SK-N-SH treated with all-trans-retinoic acid at 6 μM for 48 hours (cell line): ENCODE results near the gene CHMP1A.

Experiments used
- ATAC-seq: fragments of 200-7000 bp; cut with Tn5 transposase; 3 replicates; pipeline ENCODE4 v1.9.1; 2020; ENCODE audit warnings: mild to moderate bottlenecking, moderate library complexity
- ARNTL ChIP-seq: fragments of 450-650 bp; formaldehyde crosslinking; IDR thresholded peaks from 2 replicates; pipeline ENCODE4 v1.5.0; 2020; ENCODE audit warnings: low read depth, mild to moderate bottlenecking, moderate library complexity, borderline replicate concordance
- BACH2 ChIP-seq: fragments of 250-450 bp; sonication (Bioruptor Pico); IDR thresholded peaks from 2 replicates; pipeline ENCODE4 v1.9.0; 2021; ENCODE audit warnings: mild to moderate bottlenecking, borderline replicate concordance
- CSDC2 ChIP-seq: fragments of 250-450 bp; sonication (Bioruptor Pico); IDR thresholded peaks from 2 replicates; pipeline ENCODE4 v1.5.0; 2020; ENCODE audit warnings: mild to moderate bottlenecking, moderate library complexity
- ESRRG ChIP-seq: fragments of 250-450 bp; sonication (Bioruptor Pico); IDR thresholded peaks from 2 replicates; pipeline ENCODE4 v1.6.1; 2021; ENCODE audit warnings: mild to moderate bottlenecking
- GLIS3 ChIP-seq: fragments of 250-450 bp; sonication (Bioruptor Pico); IDR thresholded peaks from 2 replicates; pipeline ENCODE4 v1.5.0; 2020; ENCODE audit warnings: mild to moderate bottlenecking, moderate library complexity
- ISL1 ChIP-seq: fragments of 250-450 bp; sonication (Bioruptor Pico); IDR thresholded peaks from 2 replicates; pipeline ENCODE4 v2.1.2; 2022; ENCODE audit warnings: mild to moderate bottlenecking, moderate library complexity
- OSR1 ChIP-seq: fragments of 250-450 bp; sonication (Bioruptor Pico); IDR thresholded peaks from 2 replicates; pipeline ENCODE4 v1.8.0; 2022; ENCODE audit warnings: moderate library complexity, mild to moderate bottlenecking, inconsistent platforms
- PPARA ChIP-seq: fragments of 250-450 bp; sonication (Bioruptor Pico); IDR thresholded peaks from 2 replicates; pipeline ENCODE4 v1.5.0; 2020; ENCODE audit warnings: mild to moderate bottlenecking, borderline replicate concordance
- RARB ChIP-seq: fragments of 250-450 bp; sonication (Bioruptor Pico); IDR thresholded peaks from 2 replicates; pipeline ENCODE4 v1.8.0; 2021; ENCODE audit warnings: mild to moderate bottlenecking, moderate library complexity
- SNAI2 ChIP-seq: fragments of 250-450 bp; sonication (Bioruptor Pico); IDR thresholded peaks from 2 replicates; pipeline ENCODE4 v1.5.0; 2020; ENCODE audit warnings: mild to moderate bottlenecking, moderate library complexity
- TCF4 ChIP-seq: fragments of 250-450 bp; sonication (Bioruptor Pico); IDR thresholded peaks from 2 replicates; pipeline ENCODE4 v1.8.0; 2021; ENCODE audit warnings: mild to moderate bottlenecking, moderate library complexity, borderline replicate concordance
- ZC3H10 ChIP-seq: fragments of 250-450 bp; sonication (Bioruptor Pico); IDR thresholded peaks from 2 replicates; pipeline ENCODE4 v1.5.1; 2021; ENCODE audit warnings: mild to moderate bottlenecking, moderate library complexity
- ZFP3 ChIP-seq: fragments of 250-450 bp; sonication (Bioruptor Pico); IDR thresholded peaks from 2 replicates; pipeline ENCODE4 v1.5.0; 2020; ENCODE audit warnings: mild to moderate bottlenecking, moderate library complexity
- ZFP30 ChIP-seq: fragments of 450-650 bp; formaldehyde crosslinking; IDR thresholded peaks from 2 replicates; pipeline ENCODE4 v1.5.0; 2022; ENCODE audit warnings: mild to moderate bottlenecking, moderate library complexity
- ZNF565 ChIP-seq: fragments of 450-650 bp; formaldehyde crosslinking; conservative IDR thresholded peaks from 2 replicates; pipeline ENCODE4 v1.5.0; 2020; ENCODE audit warnings: low read depth, mild to moderate bottlenecking, moderate library complexity
- ZNF70 ChIP-seq: fragments of 450-650 bp; formaldehyde crosslinking; IDR thresholded peaks from 2 replicates; pipeline ENCODE4 v1.5.0; 2020; ENCODE audit warnings: mild to moderate bottlenecking, moderate library complexity
- ZNF8 ChIP-seq: fragments of 450-650 bp; formaldehyde crosslinking; IDR thresholded peaks from 2 replicates; pipeline ENCODE4 v1.5.0; 2020; ENCODE audit warnings: mild to moderate bottlenecking, moderate library complexity
- TF ChIP-seq, protein P1 (sequence below): fragments of 250-450 bp; sonication (Bioruptor Pico); IDR thresholded peaks from 2 replicates; pipeline ENCODE4 v1.5.1; 2020; ENCODE audit warnings: low read depth, mild to moderate bottlenecking, moderate library complexity
- TF ChIP-seq, protein P2 (sequence below): fragments of 250-450 bp; sonication (Bioruptor Pico); IDR thresholded peaks from 2 replicates; pipeline ENCODE4 v1.5.0; 2020; ENCODE audit warnings: mild to moderate bottlenecking, moderate library complexity
- TF ChIP-seq, protein P3 (sequence below): fragments of 250-450 bp; sonication (Bioruptor Pico); IDR thresholded peaks from 2 replicates; pipeline ENCODE4 v1.8.0; 2020; ENCODE audit warnings: mild to moderate bottlenecking, moderate library complexity, borderline replicate concordance
- TF ChIP-seq, protein P4 (sequence below): fragments of 250-450 bp; sonication (Bioruptor Pico); IDR thresholded peaks from 2 replicates; pipeline ENCODE4 v1.5.1; 2021; ENCODE audit warnings: mild to moderate bottlenecking, moderate library complexity

CHMP1A gene

DNA sequence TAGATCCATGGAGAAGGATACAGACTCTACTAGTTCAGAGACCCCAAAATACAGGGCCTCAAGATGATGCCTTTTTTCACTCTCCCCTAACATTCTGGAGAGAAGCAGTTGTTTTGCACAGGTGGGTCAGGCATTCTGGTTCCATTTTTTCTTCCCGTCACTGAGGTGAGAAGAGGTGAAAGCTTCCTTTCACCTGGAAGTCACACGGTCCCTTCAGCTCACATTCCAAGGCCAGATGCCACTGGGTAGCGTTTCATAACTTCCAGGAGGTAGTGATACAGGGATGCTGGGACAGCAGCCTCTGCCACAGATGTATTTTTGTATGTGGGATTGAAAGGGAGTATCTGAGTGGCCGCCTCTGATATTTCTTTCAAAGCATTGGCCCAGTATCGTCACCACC is 30.9 kb upstream of the CHMP1A start:
- ATAC-seq = no peak
- no peak for TF ChIP-seq ZNF8
- TF ChIP-seq ESRRG (CRISPR knock-in tag) = no peak
- TF ChIP-seq, protein P1, sequence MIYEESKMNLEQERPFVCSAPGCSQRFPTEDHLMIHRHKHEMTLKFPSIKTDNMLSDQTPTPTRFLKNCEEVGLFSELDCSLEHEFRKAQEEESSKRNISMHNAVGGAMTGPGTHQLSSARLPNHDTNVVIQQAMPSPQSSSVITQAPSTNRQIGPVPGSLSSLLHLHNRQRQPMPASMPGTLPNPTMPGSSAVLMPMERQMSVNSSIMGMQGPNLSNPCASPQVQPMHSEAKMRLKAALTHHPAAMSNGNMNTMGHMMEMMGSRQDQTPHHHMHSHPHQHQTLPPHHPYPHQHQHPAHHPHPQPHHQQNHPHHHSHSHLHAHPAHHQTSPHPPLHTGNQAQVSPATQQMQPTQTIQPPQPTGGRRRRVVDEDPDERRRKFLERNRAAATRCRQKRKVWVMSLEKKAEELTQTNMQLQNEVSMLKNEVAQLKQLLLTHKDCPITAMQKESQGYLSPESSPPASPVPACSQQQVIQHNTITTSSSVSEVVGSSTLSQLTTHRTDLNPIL = no peak
- TF ChIP-seq ARNTL (CRISPR knock-in tag) = no peak
- TF ChIP-seq CSDC2 (CRISPR knock-in tag) = no peak

DNA sequence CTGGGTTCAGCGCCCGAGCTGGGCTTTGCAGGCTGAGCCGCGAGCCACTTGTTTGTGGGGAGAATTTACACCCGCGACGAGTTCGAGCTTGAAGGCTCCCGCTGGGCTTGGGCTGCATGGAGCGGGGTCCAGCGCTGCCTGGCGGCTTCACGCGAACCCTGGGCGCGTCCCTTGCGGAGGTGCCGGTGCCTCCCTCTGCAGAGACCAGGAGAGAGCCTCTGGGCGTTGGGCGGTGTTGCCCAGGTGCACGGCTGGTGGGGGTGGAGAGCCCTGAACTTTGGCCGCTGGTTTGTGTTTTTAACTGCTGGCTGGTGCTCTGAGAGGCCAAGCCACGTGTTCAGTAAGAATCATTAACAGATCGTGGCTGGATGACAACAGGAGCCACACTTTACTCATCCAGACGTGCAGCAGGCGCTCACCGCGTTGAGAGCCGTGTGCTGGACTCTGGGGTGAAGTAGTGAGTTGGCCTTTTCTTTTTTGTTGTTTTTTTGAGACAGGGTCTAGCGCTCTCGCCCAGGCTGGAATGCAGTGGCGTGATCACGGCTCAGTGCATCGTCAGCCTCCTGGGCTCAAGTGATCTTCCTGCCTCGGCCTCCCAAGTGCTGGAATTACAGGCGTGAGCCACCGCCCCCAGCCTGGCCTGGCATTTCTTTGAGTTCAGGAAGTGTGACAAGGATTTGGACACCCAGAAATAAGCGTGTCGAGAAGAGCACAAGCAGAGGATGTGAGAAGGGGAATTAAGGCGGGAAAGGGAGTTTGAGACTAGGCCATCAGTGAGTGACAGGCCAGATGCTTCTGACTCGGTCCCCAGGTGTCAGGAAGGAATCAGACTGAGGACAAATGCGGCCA is 29.8 kb upstream of the CHMP1A start:
- ATAC-seq = peak; percentile 65
- TF ChIP-seq, protein P2, sequence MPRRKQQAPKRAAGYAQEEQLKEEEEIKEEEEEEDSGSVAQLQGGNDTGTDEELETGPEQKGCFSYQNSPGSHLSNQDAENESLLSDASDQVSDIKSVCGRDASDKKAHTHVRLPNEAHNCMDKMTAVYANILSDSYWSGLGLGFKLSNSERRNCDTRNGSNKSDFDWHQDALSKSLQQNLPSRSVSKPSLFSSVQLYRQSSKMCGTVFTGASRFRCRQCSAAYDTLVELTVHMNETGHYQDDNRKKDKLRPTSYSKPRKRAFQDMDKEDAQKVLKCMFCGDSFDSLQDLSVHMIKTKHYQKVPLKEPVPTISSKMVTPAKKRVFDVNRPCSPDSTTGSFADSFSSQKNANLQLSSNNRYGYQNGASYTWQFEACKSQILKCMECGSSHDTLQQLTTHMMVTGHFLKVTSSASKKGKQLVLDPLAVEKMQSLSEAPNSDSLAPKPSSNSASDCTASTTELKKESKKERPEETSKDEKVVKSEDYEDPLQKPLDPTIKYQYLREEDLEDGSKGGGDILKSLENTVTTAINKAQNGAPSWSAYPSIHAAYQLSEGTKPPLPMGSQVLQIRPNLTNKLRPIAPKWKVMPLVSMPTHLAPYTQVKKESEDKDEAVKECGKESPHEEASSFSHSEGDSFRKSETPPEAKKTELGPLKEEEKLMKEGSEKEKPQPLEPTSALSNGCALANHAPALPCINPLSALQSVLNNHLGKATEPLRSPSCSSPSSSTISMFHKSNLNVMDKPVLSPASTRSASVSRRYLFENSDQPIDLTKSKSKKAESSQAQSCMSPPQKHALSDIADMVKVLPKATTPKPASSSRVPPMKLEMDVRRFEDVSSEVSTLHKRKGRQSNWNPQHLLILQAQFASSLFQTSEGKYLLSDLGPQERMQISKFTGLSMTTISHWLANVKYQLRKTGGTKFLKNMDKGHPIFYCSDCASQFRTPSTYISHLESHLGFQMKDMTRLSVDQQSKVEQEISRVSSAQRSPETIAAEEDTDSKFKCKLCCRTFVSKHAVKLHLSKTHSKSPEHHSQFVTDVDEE (CRISPR knock-in tag) = no peak
- TF ChIP-seq SNAI2 (no peak), ZC3H10 (CRISPR knock-in tag) (no peak), TCF4 (CRISPR knock-in tag) (no peak), PPARA (CRISPR knock-in tag) (no peak), BACH2 (CRISPR knock-in tag) (no peak), ZNF8 (no peak), RARB (CRISPR knock-in tag) (no peak), ISL1 (no peak), ZFP30 (no peak), ZNF70 (CRISPR knock-in tag) (no peak), OSR1 (CRISPR knock-in tag) (no peak), ARNTL (CRISPR knock-in tag) (no peak), CSDC2 (CRISPR knock-in tag) (no peak), ZFP3 (CRISPR knock-in tag) (no peak), ZNF565 (CRISPR knock-in tag) (no peak), ESRRG (CRISPR knock-in tag) (no peak)
- TF ChIP-seq, protein P1 = no peak
- TF ChIP-seq, protein P3, sequence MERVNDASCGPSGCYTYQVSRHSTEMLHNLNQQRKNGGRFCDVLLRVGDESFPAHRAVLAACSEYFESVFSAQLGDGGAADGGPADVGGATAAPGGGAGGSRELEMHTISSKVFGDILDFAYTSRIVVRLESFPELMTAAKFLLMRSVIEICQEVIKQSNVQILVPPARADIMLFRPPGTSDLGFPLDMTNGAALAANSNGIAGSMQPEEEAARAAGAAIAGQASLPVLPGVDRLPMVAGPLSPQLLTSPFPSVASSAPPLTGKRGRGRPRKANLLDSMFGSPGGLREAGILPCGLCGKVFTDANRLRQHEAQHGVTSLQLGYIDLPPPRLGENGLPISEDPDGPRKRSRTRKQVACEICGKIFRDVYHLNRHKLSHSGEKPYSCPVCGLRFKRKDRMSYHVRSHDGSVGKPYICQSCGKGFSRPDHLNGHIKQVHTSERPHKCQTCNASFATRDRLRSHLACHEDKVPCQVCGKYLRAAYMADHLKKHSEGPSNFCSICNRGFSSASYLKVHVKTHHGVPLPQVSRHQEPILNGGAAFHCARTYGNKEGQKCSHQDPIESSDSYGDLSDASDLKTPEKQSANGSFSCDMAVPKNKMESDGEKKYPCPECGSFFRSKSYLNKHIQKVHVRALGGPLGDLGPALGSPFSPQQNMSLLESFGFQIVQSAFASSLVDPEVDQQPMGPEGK (CRISPR knock-in tag) = no peak
- TF ChIP-seq, protein P4, sequence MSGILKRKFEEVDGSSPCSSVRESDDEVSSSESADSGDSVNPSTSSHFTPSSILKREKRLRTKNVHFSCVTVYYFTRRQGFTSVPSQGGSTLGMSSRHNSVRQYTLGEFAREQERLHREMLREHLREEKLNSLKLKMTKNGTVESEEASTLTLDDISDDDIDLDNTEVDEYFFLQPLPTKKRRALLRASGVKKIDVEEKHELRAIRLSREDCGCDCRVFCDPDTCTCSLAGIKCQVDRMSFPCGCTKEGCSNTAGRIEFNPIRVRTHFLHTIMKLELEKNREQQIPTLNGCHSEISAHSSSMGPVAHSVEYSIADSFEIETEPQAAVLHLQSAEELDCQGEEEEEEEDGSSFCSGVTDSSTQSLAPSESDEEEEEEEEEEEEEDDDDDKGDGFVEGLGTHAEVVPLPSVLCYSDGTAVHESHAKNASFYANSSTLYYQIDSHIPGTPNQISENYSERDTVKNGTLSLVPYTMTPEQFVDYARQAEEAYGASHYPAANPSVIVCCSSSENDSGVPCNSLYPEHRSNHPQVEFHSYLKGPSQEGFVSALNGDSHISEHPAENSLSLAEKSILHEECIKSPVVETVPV (CRISPR knock-in tag) = no peak

DNA sequence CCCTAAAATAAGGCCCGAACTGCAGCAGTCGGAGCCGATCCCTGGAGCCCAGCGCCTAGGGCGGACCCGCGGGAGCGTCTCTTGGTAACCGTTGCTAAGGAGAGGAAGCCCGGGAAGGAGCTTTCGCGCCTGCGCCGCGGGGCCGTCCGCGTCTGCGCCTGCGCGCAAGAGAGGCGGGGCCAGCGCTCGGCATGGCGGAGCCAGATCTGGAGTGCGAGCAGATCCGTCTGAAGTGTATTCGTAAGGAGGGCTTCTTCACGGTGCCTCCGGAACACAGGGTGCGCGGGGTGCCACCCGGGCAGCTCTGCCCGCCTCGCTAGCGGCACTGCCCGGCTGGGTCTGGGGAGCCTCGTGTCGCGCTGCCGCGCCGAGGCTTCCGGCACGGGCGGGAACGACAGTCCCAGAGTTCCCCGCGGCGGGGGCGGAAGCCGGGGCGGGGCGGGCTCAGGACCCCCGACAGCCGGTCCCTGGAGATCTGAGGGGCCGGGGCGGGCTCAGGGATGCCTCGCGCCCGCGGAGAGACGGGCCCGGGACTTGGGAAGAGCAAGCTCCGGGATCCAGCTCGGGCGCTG is 29.1 kb upstream of the CHMP1A start, which contains the start of gene CDK10:
Gene CDK10, plus strand, starts transcription at position 170 of the 572 bp plus-strand sequence. Its CDS starts 22 bp downstream, at position 192.
- TF ChIP-seq GLIS3 = no peak
- ATAC-seq = peak; percentile 89
